H1 (cell line): ENCODE measurements around the gene FDXACB1.

Experiments used
- CEBPB ChIP-seq: IDR thresholded peaks from 2 replicates; pipeline ENCODE4 v1.6.1; 2012; ENCODE audit warnings: low read depth, low read length
- CTCF ChIP-seq, 3 experiments: IDR thresholded peaks; 1 replicate in 2 of 3; 2 replicates in 1 of 3; pipeline versions ENCODE4 v1.5.1 to v1.6.1; 2011; ENCODE audit warnings: low read length in 3 of 3, mild to moderate bottlenecking in 3 of 3, inconsistent platforms in 2 of 3, low read depth in 1 of 3, moderate library complexity in 1 of 3; ENCODE audit not compliant: insufficient read depth in 1 of 3; ENCODE audit errors: control extremely low read depth in 1 of 3

- no peak for TF ChIP-seq CEBPB
- TF ChIP-seq CTCF (IDR thresholded peaks at IDR 0.05; ENCODE audit: control extremely low read depth in 1 of 3, insufficient read depth in 1 of 3, low read depth in 1 of 3, low read length in 3 of 3), result no peak
Measured at GRCh38 chr11:111917788-111918187, 38.8 kb upstream of the FDXACB1 start.
